ENCODE data around the gene HYAL1. TPM values are rescaled to one million over a fixed set of nuclear protein-coding genes. Genes with fewer than 3 reads are reported as not detected.

The HYAL1 gene
- total and polyA plus RNA-seq, 8 donors: 2.1 to 41.3 (median 2.9) TPM

GRCh38 chr3:50298836-50299637 lies 4.3 kb downstream of the HYAL1 start, which contains the start of the genes HYAL3 and NAA80:
Gene HYAL3, minus strand, starts transcription at chr3:50299405. Its CDS starts 3,803 bp downstream, at chr3:50295602.
Gene NAA80, minus strand, starts transcription at chr3:50299405. Its CDS starts 1,942 bp downstream, at chr3:50297463.
- peak in 1 of 2 donors; percentile 62 for TF ChIP-seq CTCF (IDR thresholded peaks at IDR 0.05)
- intact Hi-C loops (cut with DNase I): no loop called here
- Histone ChIP-seq H3K27ac (peak within 1 kb of the TSS; percentile 92 to 95), H3K4me3 (peak within 1 kb of the TSS; percentile 63 to 68), H3K27me3 (no peaks in the 10 kb centered on the region), H3K4me1 (peaks cover 36 to 58% of the 10 kb centered on the region in 2 donors), H3K9me3 (no peaks in the 10 kb centered on the region), H3K36me3 (peaks cover 0 to 5% of the 10 kb centered on the region in 2 donors)
- ATAC-seq: peak; percentile 88
- peak; percentile 99 to 100 (median 100) for DNase-seq

- peaks cover 33 to 52% of the 10 kb centered on the region in 2 donors for H3K4me1 ChIP-seq
- no peak for TF ChIP-seq CTCF (IDR thresholded peaks at IDR 0.05)
- no peaks in the 10 kb centered on the region for H3K27me3 ChIP-seq
- DNase-seq: no peak
- no peak for ATAC-seq
- H3K27ac ChIP-seq: peak overlapping the region; percentile 91 to 92
- intact Hi-C loops (cut with DNase I): no loop called here
- H3K4me3 ChIP-seq: peak overlapping the region; percentile 63 to 68
- peaks cover 0 to 5% of the 10 kb centered on the region in 2 donors for H3K36me3 ChIP-seq
- no peaks in the 10 kb centered on the region for H3K9me3 ChIP-seq
These were observed 5.3 kb downstream of the HYAL1 start for GRCh38 chr3:50297896-50298725.

GRCh38 chr3:50297384-50297775 lies 6.0 kb downstream of the HYAL1 start:
- DNase-seq: no peak
- Histone ChIP-seq H3K27me3 (no peaks in the 10 kb centered on the region), H3K27ac (peak overlapping the region in 1 of 2 donors; percentile 92), H3K4me3 (no peak overlapping the region), H3K9me3 (no peaks in the 10 kb centered on the region), H3K36me3 (peaks cover 0 to 5% of the 10 kb centered on the region in 2 donors), H3K4me1 (peaks cover 39 to 54% of the 10 kb centered on the region in 2 donors)
- ATAC-seq: no peak
- intact Hi-C loops (cut with DNase I): no loop called here
- no peak for TF ChIP-seq CTCF (IDR thresholded peaks at IDR 0.05)

GRCh38 chr3:50296721-50297383 lies 6.5 kb downstream of the HYAL1 start:
- ATAC-seq (no peak), DNase-seq (no peak)
- TF ChIP-seq CTCF (IDR thresholded peaks at IDR 0.05): no peak
- no peaks in the 10 kb centered on the region for H3K27me3 ChIP-seq
- intact Hi-C loops (cut with DNase I): no loop called here
- H3K4me1 ChIP-seq: peaks cover 34 to 49% of the 10 kb centered on the region in 2 donors
- H3K9me3 ChIP-seq: no peaks in the 10 kb centered on the region
- peaks cover 0 to 5% of the 10 kb centered on the region in 2 donors for H3K36me3 ChIP-seq
- H3K4me3 ChIP-seq: no peak overlapping the region
- no peak overlapping the region for H3K27ac ChIP-seq

Data from left lung (tissue), 10 donors.